Measurements from ENCODE around the gene AIFM1.

Gene AIFM1

DNA sequence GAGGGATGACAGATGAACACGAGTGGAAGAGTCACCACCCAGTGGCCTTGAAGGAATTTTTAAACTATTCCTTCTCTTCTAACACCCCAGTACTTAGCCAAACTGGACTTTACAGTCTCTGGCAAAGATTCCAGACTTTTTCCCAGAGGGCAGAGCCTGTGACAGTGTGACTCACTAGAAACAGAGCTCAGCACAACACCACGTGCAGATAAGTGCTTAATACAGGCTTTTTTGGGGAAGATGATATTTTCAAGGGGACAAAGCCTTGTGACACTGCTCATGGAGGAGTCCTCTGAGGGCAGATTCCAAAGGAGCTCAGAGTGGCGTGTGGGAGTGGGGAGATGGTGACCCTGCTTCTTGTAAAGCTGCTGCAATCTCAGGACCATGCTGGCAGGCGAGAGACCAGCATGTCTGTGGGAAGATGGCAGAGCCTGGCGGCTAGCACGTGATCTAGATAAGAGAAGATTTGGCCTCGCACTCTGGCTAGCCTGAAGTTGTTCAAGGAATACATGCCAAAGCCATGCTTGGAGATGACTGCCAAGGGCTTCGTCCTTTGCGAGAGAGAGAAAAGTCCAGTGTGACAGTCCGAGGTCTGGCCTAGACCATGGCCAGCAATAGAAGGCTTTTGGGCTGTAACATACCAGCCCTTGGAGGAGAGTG, 8.5 kb upstream of the AIFM1 start:
- H3K4me3 ChIP-seq (ENCODE audit: low read depth, low read length): peak overlapping the region; percentile 52
- DNase-seq (ENCODE audit: low read depth): peak; percentile 25
- TF ChIP-seq MYC (IDR thresholded peaks at IDR 0.05; ENCODE audit: low read depth, low read length) (no peak), MAX (IDR thresholded peaks at IDR 0.05; ENCODE audit: low read depth, low read length) (no peak), POLR2A (IDR thresholded peaks at IDR 0.05; ENCODE audit: extremely low read depth, insufficient read length) (no peak)

DNA sequence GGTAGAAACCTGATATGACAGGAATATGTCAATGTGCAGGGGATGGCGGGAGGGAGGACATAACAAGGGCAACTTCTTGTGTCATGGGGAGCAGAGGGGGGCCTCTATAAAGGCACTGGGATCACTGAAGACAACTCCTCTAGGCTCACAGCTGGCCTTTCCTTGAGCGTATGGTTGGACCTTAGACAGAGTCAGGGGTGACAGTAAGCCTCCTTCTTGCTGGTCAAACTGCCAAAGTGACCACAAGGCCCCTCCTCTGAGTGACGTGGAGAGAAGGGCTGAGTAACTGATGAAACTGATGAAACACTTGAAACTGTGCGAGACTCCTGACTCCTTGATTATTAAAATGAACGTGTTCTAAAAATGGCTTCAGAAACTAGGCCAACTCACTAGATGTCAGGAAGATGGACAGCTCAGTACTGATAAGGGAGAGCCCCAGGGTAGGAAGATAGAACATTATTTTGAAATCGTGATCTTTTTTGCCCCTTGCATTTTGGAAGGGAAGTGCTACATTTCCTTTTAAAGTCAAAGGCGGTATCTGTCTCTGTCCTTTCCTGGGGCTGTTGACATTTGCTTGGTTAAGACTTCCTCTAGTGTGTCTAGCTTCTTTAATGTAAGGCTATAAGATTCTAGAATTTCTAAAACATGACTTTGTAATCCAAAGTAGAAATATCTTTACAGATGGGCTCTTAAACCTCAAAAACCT, 7.7 kb upstream of the AIFM1 start:
- H3K4me3 ChIP-seq (ENCODE audit: low read depth, low read length): peak overlapping the region; percentile 52
- peak; percentile 89 for DNase-seq (ENCODE audit: low read depth)
- TF ChIP-seq MYC (IDR thresholded peaks at IDR 0.05; ENCODE audit: low read depth, low read length) (no peak), POLR2A (IDR thresholded peaks at IDR 0.05; ENCODE audit: extremely low read depth, insufficient read length) (peak; percentile 50), MAX (IDR thresholded peaks at IDR 0.05; ENCODE audit: low read depth, low read length) (0 out of 2 replicates have a peak, but pooled peaks have one; percentile 3)
- TF ChIP-seq, protein P1, sequence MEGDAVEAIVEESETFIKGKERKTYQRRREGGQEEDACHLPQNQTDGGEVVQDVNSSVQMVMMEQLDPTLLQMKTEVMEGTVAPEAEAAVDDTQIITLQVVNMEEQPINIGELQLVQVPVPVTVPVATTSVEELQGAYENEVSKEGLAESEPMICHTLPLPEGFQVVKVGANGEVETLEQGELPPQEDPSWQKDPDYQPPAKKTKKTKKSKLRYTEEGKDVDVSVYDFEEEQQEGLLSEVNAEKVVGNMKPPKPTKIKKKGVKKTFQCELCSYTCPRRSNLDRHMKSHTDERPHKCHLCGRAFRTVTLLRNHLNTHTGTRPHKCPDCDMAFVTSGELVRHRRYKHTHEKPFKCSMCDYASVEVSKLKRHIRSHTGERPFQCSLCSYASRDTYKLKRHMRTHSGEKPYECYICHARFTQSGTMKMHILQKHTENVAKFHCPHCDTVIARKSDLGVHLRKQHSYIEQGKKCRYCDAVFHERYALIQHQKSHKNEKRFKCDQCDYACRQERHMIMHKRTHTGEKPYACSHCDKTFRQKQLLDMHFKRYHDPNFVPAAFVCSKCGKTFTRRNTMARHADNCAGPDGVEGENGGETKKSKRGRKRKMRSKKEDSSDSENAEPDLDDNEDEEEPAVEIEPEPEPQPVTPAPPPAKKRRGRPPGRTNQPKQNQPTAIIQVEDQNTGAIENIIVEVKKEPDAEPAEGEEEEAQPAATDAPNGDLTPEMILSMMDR (IDR thresholded peaks at IDR 0.05; ENCODE audit: low read depth, low read length): no peak

GRCh38 chrX:130172127-130172845, 6.6 kb upstream of the AIFM1 start:
- peak overlapping the region; percentile 52 for H3K4me3 ChIP-seq (ENCODE audit: low read depth, low read length)
- no peak for TF ChIP-seq POLR2A (IDR thresholded peaks at IDR 0.05; ENCODE audit: extremely low read depth, insufficient read length)
- no peak for TF ChIP-seq MYC (IDR thresholded peaks at IDR 0.05; ENCODE audit: low read depth, low read length)
- TF ChIP-seq, protein P1 (IDR thresholded peaks at IDR 0.05; ENCODE audit: low read depth, low read length): no peak
- TF ChIP-seq MAX (IDR thresholded peaks at IDR 0.05; ENCODE audit: low read depth, low read length): no peak
- DNase-seq (ENCODE audit: low read depth): no peak

GRCh38 chrX:130171446-130172126, 5.9 kb upstream of the AIFM1 start, which contains the start of gene RAB33A:
Gene RAB33A (plus strand): TSS chrX:130171962. CDS start chrX:130172063, 101 bp downstream.
- no peak for TF ChIP-seq MAX (IDR thresholded peaks at IDR 0.05; ENCODE audit: low read depth, low read length)
- TF ChIP-seq POLR2A (IDR thresholded peaks at IDR 0.05; ENCODE audit: extremely low read depth, insufficient read length): no peak
- TF ChIP-seq, protein P1 (IDR thresholded peaks at IDR 0.05; ENCODE audit: low read depth, low read length): no peak
- TF ChIP-seq MYC (IDR thresholded peaks at IDR 0.05; ENCODE audit: low read depth, low read length): no peak
- peak within 1 kb of the TSS; percentile 52 for H3K4me3 ChIP-seq (ENCODE audit: low read depth, low read length)
- DNase-seq (ENCODE audit: low read depth): peak; percentile 28

DNA sequence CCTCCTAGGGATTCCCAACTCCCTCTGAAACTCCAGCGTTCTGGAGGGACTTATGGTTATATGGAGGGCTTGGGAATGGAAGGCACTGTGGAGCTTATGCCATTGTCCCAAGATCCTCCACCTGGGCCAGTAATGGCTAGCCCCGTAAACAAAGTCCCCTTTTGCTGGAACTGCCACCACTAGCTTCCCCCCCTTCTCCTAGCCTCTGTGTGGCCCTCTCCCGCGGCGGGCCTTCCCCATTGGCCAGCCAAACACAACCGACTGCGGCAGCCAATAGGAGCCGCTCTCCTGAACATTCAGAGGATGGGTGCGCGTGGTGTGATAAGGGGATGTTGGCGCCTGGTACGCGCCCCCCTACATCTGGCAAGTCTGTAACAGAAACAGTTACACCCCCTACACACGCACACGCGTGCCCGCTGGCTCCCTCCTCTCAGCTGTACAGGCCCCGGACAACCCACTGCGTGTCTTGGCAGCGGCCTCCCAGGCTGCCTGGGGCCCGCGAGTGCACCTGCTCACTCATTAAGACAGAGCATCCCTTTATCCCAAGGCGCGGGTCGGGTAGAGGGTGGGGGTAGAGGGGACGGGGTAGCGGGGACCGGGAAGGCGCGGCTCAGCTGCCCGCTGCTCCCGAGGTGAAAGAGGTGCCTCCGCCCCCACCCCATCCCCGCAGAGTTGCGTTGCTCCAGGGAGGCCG, 5.3 kb upstream of the AIFM1 start:
- peak overlapping the region; percentile 47 for H3K4me3 ChIP-seq (ENCODE audit: low read depth, low read length)
- peak; percentile 78 for DNase-seq (ENCODE audit: low read depth)
- TF ChIP-seq MYC (IDR thresholded peaks at IDR 0.05; ENCODE audit: low read depth, low read length): no peak
- no peak for TF ChIP-seq MAX (IDR thresholded peaks at IDR 0.05; ENCODE audit: low read depth, low read length)
- TF ChIP-seq POLR2A (IDR thresholded peaks at IDR 0.05; ENCODE audit: extremely low read depth, insufficient read length): no peak
- TF ChIP-seq, protein P1 (IDR thresholded peaks at IDR 0.05; ENCODE audit: low read depth, low read length): no peak
